Measurements from ENCODE around the gene ZNF691. TPM values are rescaled to one million over a fixed set of nuclear protein-coding genes. Genes with fewer than 3 reads are reported as not detected.
"Not testable (repeated sequence)": the region's sequence is repeated elsewhere in the genome, so short reads cannot be mapped to it uniquely, and the experiment has no call there.

The ZNF691 gene
- total RNA-seq, 1 experiment from 2014 or later, result 13.5 TPM

GRCh38 chr1:42869751-42870150 lies 23.3 kb downstream of the ZNF691 start:
- BruUV-seq (replicated peaks); POLR2A ChIA-PET (ENCODE audit: low non-redundant PET); H3K27me3 ChIP-seq (replicated peaks; ENCODE audit: insufficient read depth, low read depth, low read length, poor library complexity); H3K4me1 ChIP-seq (ENCODE audit: insufficient read depth, low read length, poor library complexity, severe bottlenecking); H3K4me3 ChIP-seq (ENCODE audit: low read depth, low read length, poor library complexity, severe bottlenecking); intact Hi-C loops (cut with micrococcal nuclease; ENCODE audit: unreplicated experiment); CTCF ChIA-PET; H3K36me3 ChIP-seq (ENCODE audit: insufficient read depth, low read length, poor library complexity, severe bottlenecking); H3K27ac ChIP-seq (ENCODE audit: low read depth, low read length, poor library complexity, severe bottlenecking); H3K9me3 ChIP-seq (ENCODE audit: low read depth, low read length, poor library complexity, severe bottlenecking); DNase-seq (ENCODE audit: low spot score): not testable (repeated sequence)

- H3K27ac ChIP-seq (ENCODE audit: low read depth, low read length, poor library complexity, severe bottlenecking); BruUV-seq (replicated peaks); H3K9me3 ChIP-seq (ENCODE audit: low read depth, low read length, poor library complexity, severe bottlenecking); intact Hi-C loops (cut with micrococcal nuclease; ENCODE audit: unreplicated experiment); CTCF ChIA-PET; DNase-seq (ENCODE audit: low spot score); H3K27me3 ChIP-seq (replicated peaks; ENCODE audit: insufficient read depth, low read depth, low read length, poor library complexity); H3K4me3 ChIP-seq (ENCODE audit: low read depth, low read length, poor library complexity, severe bottlenecking); H3K4me1 ChIP-seq (ENCODE audit: insufficient read depth, low read length, poor library complexity, severe bottlenecking); POLR2A ChIA-PET (ENCODE audit: low non-redundant PET); H3K36me3 ChIP-seq (ENCODE audit: insufficient read depth, low read length, poor library complexity, severe bottlenecking): not testable (repeated sequence)
These were observed 26.7 kb downstream of the ZNF691 start for GRCh38 chr1:42873108-42873507.

DNA sequence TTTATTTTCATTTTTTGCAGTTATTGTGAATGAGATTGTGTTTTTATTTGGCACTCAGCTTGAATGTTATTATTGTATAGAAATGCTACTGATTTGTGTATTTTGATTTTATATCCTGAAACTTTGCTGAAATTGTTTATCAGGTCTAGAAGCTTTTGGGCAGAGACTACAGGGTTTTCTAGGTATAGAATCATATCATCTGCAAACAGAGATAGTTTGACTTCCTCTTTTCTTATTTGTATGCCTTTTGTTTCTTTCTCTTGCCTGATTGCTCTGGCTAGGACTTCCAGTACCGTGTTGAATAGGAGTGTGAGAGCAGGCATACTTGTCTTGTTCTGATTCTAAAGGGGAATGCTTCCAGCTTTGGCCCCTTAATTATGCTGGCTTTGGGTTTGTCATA lies 27.3 kb downstream of the ZNF691 start:
- Histone ChIP-seq H3K4me1 (ENCODE audit: insufficient read depth, low read length, poor library complexity, severe bottlenecking) (no peaks in the 10 kb centered on the region), H3K4me3 (ENCODE audit: low read depth, low read length, poor library complexity, severe bottlenecking) (no peak overlapping the region), H3K27ac (ENCODE audit: low read depth, low read length, poor library complexity, severe bottlenecking) (no peak overlapping the region), H3K9me3 (ENCODE audit: low read depth, low read length, poor library complexity, severe bottlenecking) (no peaks in the 10 kb centered on the region), H3K27me3 (replicated peaks; ENCODE audit: insufficient read depth, low read depth, low read length, poor library complexity) (peaks cover 11% of the 10 kb centered on the region), H3K36me3 (ENCODE audit: insufficient read depth, low read length, poor library complexity, severe bottlenecking) (no peaks in the 10 kb centered on the region)
- BruUV-seq (replicated peaks), result no TSS peak
- CTCF ChIA-PET, result no interaction called here
- POLR2A ChIA-PET (ENCODE audit: low non-redundant PET), result no interaction called here
- no peak for DNase-seq (ENCODE audit: low spot score)
- no peak for TF ChIP-seq EZH2 (IDR thresholded peaks at IDR 0.05; ENCODE audit: borderline replicate concordance, low read depth, low read length, poor library complexity, severe bottlenecking)
- TF ChIP-seq, protein P1, sequence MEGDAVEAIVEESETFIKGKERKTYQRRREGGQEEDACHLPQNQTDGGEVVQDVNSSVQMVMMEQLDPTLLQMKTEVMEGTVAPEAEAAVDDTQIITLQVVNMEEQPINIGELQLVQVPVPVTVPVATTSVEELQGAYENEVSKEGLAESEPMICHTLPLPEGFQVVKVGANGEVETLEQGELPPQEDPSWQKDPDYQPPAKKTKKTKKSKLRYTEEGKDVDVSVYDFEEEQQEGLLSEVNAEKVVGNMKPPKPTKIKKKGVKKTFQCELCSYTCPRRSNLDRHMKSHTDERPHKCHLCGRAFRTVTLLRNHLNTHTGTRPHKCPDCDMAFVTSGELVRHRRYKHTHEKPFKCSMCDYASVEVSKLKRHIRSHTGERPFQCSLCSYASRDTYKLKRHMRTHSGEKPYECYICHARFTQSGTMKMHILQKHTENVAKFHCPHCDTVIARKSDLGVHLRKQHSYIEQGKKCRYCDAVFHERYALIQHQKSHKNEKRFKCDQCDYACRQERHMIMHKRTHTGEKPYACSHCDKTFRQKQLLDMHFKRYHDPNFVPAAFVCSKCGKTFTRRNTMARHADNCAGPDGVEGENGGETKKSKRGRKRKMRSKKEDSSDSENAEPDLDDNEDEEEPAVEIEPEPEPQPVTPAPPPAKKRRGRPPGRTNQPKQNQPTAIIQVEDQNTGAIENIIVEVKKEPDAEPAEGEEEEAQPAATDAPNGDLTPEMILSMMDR (conservative IDR thresholded peaks at IDR 0.05; ENCODE audit: low read depth, low read length), result no peak
- intact Hi-C loops (cut with micrococcal nuclease; ENCODE audit: unreplicated experiment), result no loop called here

- H3K27me3 ChIP-seq (replicated peaks; ENCODE audit: insufficient read depth, low read depth, low read length, poor library complexity), result peaks cover 11% of the 10 kb centered on the region
- no peaks in the 10 kb centered on the region for H3K4me1 ChIP-seq (ENCODE audit: insufficient read depth, low read length, poor library complexity, severe bottlenecking)
- CTCF ChIA-PET, result no interaction called here
- no peak for DNase-seq (ENCODE audit: low spot score)
- H3K4me3 ChIP-seq (ENCODE audit: low read depth, low read length, poor library complexity, severe bottlenecking), result no peak overlapping the region
- no peaks in the 10 kb centered on the region for H3K36me3 ChIP-seq (ENCODE audit: insufficient read depth, low read length, poor library complexity, severe bottlenecking)
- POLR2A ChIA-PET (ENCODE audit: low non-redundant PET), result no interaction called here
- no peaks in the 10 kb centered on the region for H3K9me3 ChIP-seq (ENCODE audit: low read depth, low read length, poor library complexity, severe bottlenecking)
- H3K27ac ChIP-seq (ENCODE audit: low read depth, low read length, poor library complexity, severe bottlenecking), result no peak overlapping the region
- TF ChIP-seq, protein P1 (conservative IDR thresholded peaks at IDR 0.05; ENCODE audit: low read depth, low read length), result no peak
- TF ChIP-seq EZH2 (IDR thresholded peaks at IDR 0.05; ENCODE audit: borderline replicate concordance, low read depth, low read length, poor library complexity, severe bottlenecking), result no peak
- BruUV-seq (replicated peaks), result no TSS peak
- intact Hi-C loops (cut with micrococcal nuclease; ENCODE audit: unreplicated experiment), result no loop called here
These were observed 29.6 kb downstream of the ZNF691 start for GRCh38 chr1:42876009-42876408.

Measured in A673 (cell line).